NCI-H2081 (cell line): Measurements from ENCODE around the gene MYOM1.
"Not testable (repeated sequence)": the region's sequence is repeated elsewhere in the genome, so short reads cannot be mapped to it uniquely, and the experiment has no call there.

ENCODE experiments used
- DNase-seq, 2 experiments: peaks; one replicate each; lab custom pipeline; 2025; lab: John Stamatoyannopoulos, UW

Gene MYOM1

GRCh38 chr18:3084206-3084605 lies 135.6 kb downstream of the MYOM1 start:
- DNase-seq = no peak

GRCh38 chr18:3083766-3084165 lies 136.0 kb downstream of the MYOM1 start:
- no peak for DNase-seq

- no peak for DNase-seq
Observed at GRCh38 chr18:3081584-3081991, 138.2 kb downstream of the MYOM1 start.

GRCh38 chr18:3079653-3080052 lies 140.1 kb downstream of the MYOM1 start:
- no peak for DNase-seq

- DNase-seq = no peak
Observed at GRCh38 chr18:3075491-3075890, 144.3 kb downstream of the MYOM1 start.

GRCh38 chr18:3074087-3074486 lies 145.7 kb downstream of the MYOM1 start:
- no peak for DNase-seq

- not testable (repeated sequence) for DNase-seq
Observed at GRCh38 chr18:3073353-3073752, 146.4 kb downstream of the MYOM1 start.

GRCh38 chr18:3071676-3072075 lies 148.1 kb downstream of the MYOM1 start:
- no peak for DNase-seq

GRCh38 chr18:3069671-3070433 lies 149.9 kb downstream of the MYOM1 start:
- DNase-seq = no peak

GRCh38 chr18:3067722-3068121 lies 152.0 kb downstream of the MYOM1 start:
- DNase-seq = no peak

- DNase-seq = no peak
Observed at GRCh38 chr18:3067165-3067661, 152.6 kb downstream of the MYOM1 start.

- DNase-seq = no peak
Observed at GRCh38 chr18:3066341-3067110, 153.2 kb downstream of the MYOM1 start.

- not testable (repeated sequence) for DNase-seq
Observed at GRCh38 chr18:3063766-3064165, 156.0 kb downstream of the MYOM1 start.

- peak; percentile 1 to 7 for DNase-seq
Observed at GRCh38 chr18:3062798-3063680, 156.7 kb downstream of the MYOM1 start.

GRCh38 chr18:3061581-3062312 lies 158.0 kb downstream of the MYOM1 start:
- no peak for DNase-seq

- no peak for DNase-seq
Observed at GRCh38 chr18:3060667-3061580, 158.8 kb downstream of the MYOM1 start.

GRCh38 chr18:3059272-3059671 lies 160.5 kb downstream of the MYOM1 start:
- no peak for DNase-seq

- DNase-seq = no peak
Observed at GRCh38 chr18:3058328-3059191, 161.2 kb downstream of the MYOM1 start.

- DNase-seq = no peak
Observed at GRCh38 chr18:3057526-3057925, 162.2 kb downstream of the MYOM1 start.
